ENCODE results near the gene PDE11A.

The PDE11A gene

GRCh38 chr2:177816766-177817165 is 255.8 kb downstream of the PDE11A start:
- no peak for TF ChIP-seq REST (IDR thresholded peaks at IDR 0.05; ENCODE audit: insufficient read depth in 1 of 2, low read depth in 2 of 2, low read length in 2 of 2)
- no peak for TF ChIP-seq TAF1 (IDR thresholded peaks at IDR 0.05; ENCODE audit: borderline replicate concordance, insufficient read depth, low read length)
- TF ChIP-seq SIN3A (IDR thresholded peaks at IDR 0.05; ENCODE audit: borderline replicate concordance, insufficient read depth, low read length), result no peak
- no peak for TF ChIP-seq FOXP2 (optimal IDR thresholded peaks at IDR 0.05; ENCODE audit: borderline replicate concordance, extremely low read depth, extremely low read length, insufficient read depth)
- TF ChIP-seq POLR2AphosphoS5 (IDR thresholded peaks at IDR 0.05; ENCODE audit: low read depth, low read length), result no peak

- TF ChIP-seq SIN3A (IDR thresholded peaks at IDR 0.05; ENCODE audit: borderline replicate concordance, insufficient read depth, low read length) (no peak), REST (IDR thresholded peaks at IDR 0.05; ENCODE audit: insufficient read depth in 1 of 2, low read depth in 2 of 2, low read length in 2 of 2) (no peak), FOXP2 (optimal IDR thresholded peaks at IDR 0.05; ENCODE audit: borderline replicate concordance, extremely low read depth, extremely low read length, insufficient read depth) (no peak), TAF1 (IDR thresholded peaks at IDR 0.05; ENCODE audit: borderline replicate concordance, insufficient read depth, low read length) (no peak), POLR2AphosphoS5 (IDR thresholded peaks at IDR 0.05; ENCODE audit: low read depth, low read length) (no peak)
Observed at GRCh38 chr2:177812713-177813396, 259.7 kb downstream of the PDE11A start.

GRCh38 chr2:177810906-177811305 is 261.7 kb downstream of the PDE11A start:
- TF ChIP-seq TAF1 (IDR thresholded peaks at IDR 0.05; ENCODE audit: borderline replicate concordance, insufficient read depth, low read length) (no peak), FOXP2 (optimal IDR thresholded peaks at IDR 0.05; ENCODE audit: borderline replicate concordance, extremely low read depth, extremely low read length, insufficient read depth) (no peak), SIN3A (IDR thresholded peaks at IDR 0.05; ENCODE audit: borderline replicate concordance, insufficient read depth, low read length) (no peak), POLR2AphosphoS5 (IDR thresholded peaks at IDR 0.05; ENCODE audit: low read depth, low read length) (no peak), REST (IDR thresholded peaks at IDR 0.05; ENCODE audit: insufficient read depth in 1 of 2, low read depth in 2 of 2, low read length in 2 of 2) (no peak)

GRCh38 chr2:177808984-177809809 is 263.4 kb downstream of the PDE11A start:
- TF ChIP-seq FOXP2 (optimal IDR thresholded peaks at IDR 0.05; ENCODE audit: borderline replicate concordance, extremely low read depth, extremely low read length, insufficient read depth), result no peak
- no peak for TF ChIP-seq TAF1 (IDR thresholded peaks at IDR 0.05; ENCODE audit: borderline replicate concordance, insufficient read depth, low read length)
- no peak for TF ChIP-seq POLR2AphosphoS5 (IDR thresholded peaks at IDR 0.05; ENCODE audit: low read depth, low read length)
- TF ChIP-seq SIN3A (IDR thresholded peaks at IDR 0.05; ENCODE audit: borderline replicate concordance, insufficient read depth, low read length), result no peak
- no peak for TF ChIP-seq REST (IDR thresholded peaks at IDR 0.05; ENCODE audit: insufficient read depth in 1 of 2, low read depth in 2 of 2, low read length in 2 of 2)
